ENCODE data around the gene ASB13. TPM values are rescaled to one million over a fixed set of nuclear protein-coding genes. Genes with fewer than 3 reads are reported as not detected.

ASB13 gene
- total RNA-seq, 2 experiments from 2014 or later = 1.9 to 2.9 TPM

- no peak for ATAC-seq (ENCODE audit: poor library complexity)
- H3K27ac Mint-ChIP-seq = no peak overlapping the region
Observed at GRCh38 chr10:5598085-5598690, 68.2 kb downstream of the ASB13 start.

GRCh38 chr10:5596611-5597341 lies 69.6 kb downstream of the ASB13 start:
- peaks cover 0 to 12% of the 10 kb centered on the region in 2 experiments for H3K9me3 ChIP-seq (ENCODE audit: control insufficient read depth in 1 of 2, insufficient read depth in 1 of 2, low read length in 2 of 2)
- H3K27ac ChIP-seq (ENCODE audit: low read depth in 1 of 2, low read length in 2 of 2) = no peak overlapping the region
- ChIA-PET CTCF (no interaction called here), POLR2A (interaction anchor here (1.6 kb wide), 1 partner anchor 149 kb away, joined by 3 read pairs; no protein-coding TSS in a partner anchor)
- no peaks in the 10 kb centered on the region for H3K27me3 ChIP-seq (ENCODE audit: control insufficient read depth in 1 of 2, insufficient read depth in 2 of 2, low read length in 2 of 2)
- peaks cover 6% of the 10 kb centered on the region for H3K4me1 ChIP-seq (ENCODE audit: insufficient read depth, low read length)
- no peaks in the 10 kb centered on the region for H3K36me3 ChIP-seq (ENCODE audit: insufficient read depth, low read length)
- intact Hi-C loops (cut with DNase I, micrococcal nuclease) = no loop called here
- no peak overlapping the region for H3K4me3 Mint-ChIP-seq
- ATAC-seq (ENCODE audit: poor library complexity) = no peak
- H3K4me1 Mint-ChIP-seq (ENCODE audit: low read depth) = peaks cover 16% of the 10 kb centered on the region
- TF ChIP-seq, protein P1, sequence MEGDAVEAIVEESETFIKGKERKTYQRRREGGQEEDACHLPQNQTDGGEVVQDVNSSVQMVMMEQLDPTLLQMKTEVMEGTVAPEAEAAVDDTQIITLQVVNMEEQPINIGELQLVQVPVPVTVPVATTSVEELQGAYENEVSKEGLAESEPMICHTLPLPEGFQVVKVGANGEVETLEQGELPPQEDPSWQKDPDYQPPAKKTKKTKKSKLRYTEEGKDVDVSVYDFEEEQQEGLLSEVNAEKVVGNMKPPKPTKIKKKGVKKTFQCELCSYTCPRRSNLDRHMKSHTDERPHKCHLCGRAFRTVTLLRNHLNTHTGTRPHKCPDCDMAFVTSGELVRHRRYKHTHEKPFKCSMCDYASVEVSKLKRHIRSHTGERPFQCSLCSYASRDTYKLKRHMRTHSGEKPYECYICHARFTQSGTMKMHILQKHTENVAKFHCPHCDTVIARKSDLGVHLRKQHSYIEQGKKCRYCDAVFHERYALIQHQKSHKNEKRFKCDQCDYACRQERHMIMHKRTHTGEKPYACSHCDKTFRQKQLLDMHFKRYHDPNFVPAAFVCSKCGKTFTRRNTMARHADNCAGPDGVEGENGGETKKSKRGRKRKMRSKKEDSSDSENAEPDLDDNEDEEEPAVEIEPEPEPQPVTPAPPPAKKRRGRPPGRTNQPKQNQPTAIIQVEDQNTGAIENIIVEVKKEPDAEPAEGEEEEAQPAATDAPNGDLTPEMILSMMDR (IDR thresholded peaks at IDR 0.05) = no peak
- DNase-seq = no peak
- no peaks in the 10 kb centered on the region for H3K9me3 Mint-ChIP-seq
- H3K36me3 Mint-ChIP-seq (ENCODE audit: low read depth) = no peaks in the 10 kb centered on the region
- peaks cover 10% of the 10 kb centered on the region for H3K27me3 Mint-ChIP-seq
- H3K4me3 ChIP-seq (ENCODE audit: low read length) = no peak overlapping the region
- H3K27ac Mint-ChIP-seq = no peak overlapping the region

More at GRCh38 chr10:5598085-5598690, 68.2 kb downstream of the ASB13 start:
- Histone ChIP-seq H3K4me3 (ENCODE audit: low read length) (no peak overlapping the region), H3K4me1 (ENCODE audit: insufficient read depth, low read length) (peaks cover 6% of the 10 kb centered on the region), H3K36me3 (ENCODE audit: insufficient read depth, low read length) (no peaks in the 10 kb centered on the region), H3K27me3 (ENCODE audit: control insufficient read depth in 1 of 2, insufficient read depth in 2 of 2, low read length in 2 of 2) (no peaks in the 10 kb centered on the region), H3K9me3 (ENCODE audit: control insufficient read depth in 1 of 2, insufficient read depth in 1 of 2, low read length in 2 of 2) (peaks cover 0 to 15% of the 10 kb centered on the region in 2 experiments), H3K27ac (ENCODE audit: low read depth in 1 of 2, low read length in 2 of 2) (no peak overlapping the region)
- H3K9me3 Mint-ChIP-seq = no peaks in the 10 kb centered on the region
- no peak for DNase-seq
- H3K4me1 Mint-ChIP-seq (ENCODE audit: low read depth) = peaks cover 16% of the 10 kb centered on the region
- H3K27me3 Mint-ChIP-seq = peaks cover 3% of the 10 kb centered on the region
- TF ChIP-seq, protein P1 (IDR thresholded peaks at IDR 0.05) = no peak
- ChIA-PET CTCF (no interaction called here), POLR2A (no interaction called here)
- intact Hi-C loops (cut with DNase I, micrococcal nuclease) = no loop called here
- H3K36me3 Mint-ChIP-seq (ENCODE audit: low read depth) = no peaks in the 10 kb centered on the region
- no peak overlapping the region for H3K4me3 Mint-ChIP-seq

DNA sequence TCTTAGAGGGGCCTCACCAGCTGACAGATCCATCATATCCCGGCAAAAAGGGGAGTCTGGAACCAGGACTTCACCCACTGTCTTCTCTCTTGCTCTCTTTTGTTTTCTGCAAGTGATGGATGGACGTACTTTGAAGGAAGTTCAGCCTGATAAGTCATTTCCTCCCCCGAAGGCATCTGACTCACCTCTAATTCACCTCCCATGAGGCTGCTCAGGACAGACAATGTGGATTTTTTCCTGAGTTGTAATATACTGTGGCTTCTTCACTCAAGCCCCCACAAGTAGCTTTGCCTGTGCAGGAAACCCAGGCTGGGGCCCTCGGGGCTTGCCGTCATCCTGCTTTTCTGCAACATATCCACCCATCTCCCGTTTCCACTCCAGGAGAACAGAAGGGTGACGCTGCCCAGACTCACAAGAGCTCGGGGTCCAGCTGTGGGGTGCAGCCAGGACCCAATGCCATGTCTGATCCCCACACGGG lies 70.4 kb downstream of the ASB13 start:
- H3K27me3 ChIP-seq (ENCODE audit: control insufficient read depth in 1 of 2, insufficient read depth in 2 of 2, low read length in 2 of 2) = no peaks in the 10 kb centered on the region
- CTCF ChIA-PET = no interaction called here

More for the DNA sequence above, 70.4 kb downstream of the ASB13 start:
- POLR2A ChIA-PET = interaction anchor here (1.6 kb wide), 1 partner anchor 148 kb away, joined by 3 read pairs; no protein-coding TSS in a partner anchor
- ATAC-seq (ENCODE audit: poor library complexity) (no peak), DNase-seq (peak in 1 of 14 experiments; percentile 19)
- Histone ChIP-seq H3K27ac (ENCODE audit: low read depth in 1 of 2, low read length in 2 of 2) (no peak overlapping the region), H3K4me3 (ENCODE audit: low read length) (no peak overlapping the region), H3K4me1 (ENCODE audit: insufficient read depth, low read length) (peaks cover 6% of the 10 kb centered on the region), H3K9me3 (ENCODE audit: control insufficient read depth in 1 of 2, insufficient read depth in 1 of 2, low read length in 2 of 2) (peaks cover 0 to 8% of the 10 kb centered on the region in 2 experiments), H3K36me3 (ENCODE audit: insufficient read depth, low read length) (no peaks in the 10 kb centered on the region)
- no peaks in the 10 kb centered on the region for H3K36me3 Mint-ChIP-seq (ENCODE audit: low read depth)
- no peak overlapping the region for H3K4me3 Mint-ChIP-seq
- H3K27me3 Mint-ChIP-seq = peaks cover 10% of the 10 kb centered on the region
- TF ChIP-seq, protein P1 (IDR thresholded peaks at IDR 0.05) = no peak
- intact Hi-C loops (cut with DNase I, micrococcal nuclease) = no loop called here
- H3K9me3 Mint-ChIP-seq = no peaks in the 10 kb centered on the region
- H3K4me1 Mint-ChIP-seq (ENCODE audit: low read depth) = peaks cover 16% of the 10 kb centered on the region
- no peak overlapping the region for H3K27ac Mint-ChIP-seq
